Measurements from ENCODE around the gene SSR4. TPM values are rescaled to one million over a fixed set of nuclear protein-coding genes. Genes with fewer than 3 reads are reported as not detected.

The SSR4 gene
- total RNA-seq, 1 experiment from 2014 or later: 203 TPM

GRCh38 chrX:153772316-153773217, 21.9 kb upstream of the SSR4 start (continued):
- TF ChIP-seq ATF2 (CRISPR knock-in tag; IDR thresholded peaks at IDR 0.05; ENCODE audit: borderline replicate concordance, low read depth) (no peak), JAZF1 (CRISPR knock-in tag; IDR thresholded peaks at IDR 0.05) (no peak), CBFB (CRISPR knock-in tag; IDR thresholded peaks at IDR 0.05; ENCODE audit: low read depth) (no peak), ETV6 (CRISPR knock-in tag; IDR thresholded peaks at IDR 0.05) (no peak), AFF4 (CRISPR knock-in tag; IDR thresholded peaks at IDR 0.05; ENCODE audit: borderline replicate concordance) (no peak), OVOL2 (CRISPR knock-in tag; IDR thresholded peaks at IDR 0.05; ENCODE audit: borderline replicate concordance) (no peak), GABPB1 (CRISPR knock-in tag; IDR thresholded peaks at IDR 0.05) (no peak), ZNF317 (CRISPR knock-in tag; IDR thresholded peaks at IDR 0.05; ENCODE audit: borderline replicate concordance, low read depth) (no peak), MAX (CRISPR knock-in tag; IDR thresholded peaks at IDR 0.05) (no peak), ZNF396 (CRISPR knock-in tag; IDR thresholded peaks at IDR 0.05; ENCODE audit: borderline replicate concordance) (no peak)

- no peaks in the 10 kb centered on the region for H3K9me3 Mint-ChIP-seq
- H3K36me3 Mint-ChIP-seq: no peaks in the 10 kb centered on the region
- ChIA-PET POLR2A (no interaction called here), CTCF (no interaction called here)
- no peaks in the 10 kb centered on the region for H3K27me3 Mint-ChIP-seq (ENCODE audit: low read depth)
- no peak overlapping the region for H3K27ac Mint-ChIP-seq
- H3K4me1 Mint-ChIP-seq: no peaks in the 10 kb centered on the region
- no peak for DNase-seq (ENCODE audit: low spot score)
- no peak overlapping the region for H3K4me3 Mint-ChIP-seq
- no peak for ATAC-seq
- TF ChIP-seq NFATC4 (CRISPR knock-in tag; IDR thresholded peaks at IDR 0.05) (no peak), ZNF532 (CRISPR knock-in tag; IDR thresholded peaks at IDR 0.05; ENCODE audit: borderline replicate concordance) (no peak), IRF2 (CRISPR knock-in tag; IDR thresholded peaks at IDR 0.05; ENCODE audit: borderline replicate concordance, low read depth) (no peak), E2F1 (CRISPR knock-in tag; IDR thresholded peaks at IDR 0.05) (no peak), GRHL2 (CRISPR knock-in tag; IDR thresholded peaks at IDR 0.05; ENCODE audit: insufficient replicate concordance, severe bottlenecking) (no peak), SOX15 (CRISPR knock-in tag; IDR thresholded peaks at IDR 0.05) (no peak), RELA (CRISPR knock-in tag; IDR thresholded peaks at IDR 0.05; ENCODE audit: borderline replicate concordance) (no peak), IRF1 (CRISPR knock-in tag; IDR thresholded peaks at IDR 0.05) (no peak), CREB1 (CRISPR knock-in tag; IDR thresholded peaks at IDR 0.05) (no peak), SP1 (CRISPR knock-in tag; conservative IDR thresholded peaks at IDR 0.05) (no peak), AFF4 (CRISPR knock-in tag; IDR thresholded peaks at IDR 0.05; ENCODE audit: borderline replicate concordance) (no peak)
These were observed 21.3 kb upstream of the SSR4 start for GRCh38 chrX:153773218-153773611.

Data from WTC11 (cell line).